Measurements from ENCODE around the gene EPGN. TPM values are rescaled to one million over a fixed set of nuclear protein-coding genes. Genes with fewer than 3 reads are reported as not detected.

The EPGN gene
- polyA plus RNA-seq, 1 donor from 2014 or later = not detected

DNA sequence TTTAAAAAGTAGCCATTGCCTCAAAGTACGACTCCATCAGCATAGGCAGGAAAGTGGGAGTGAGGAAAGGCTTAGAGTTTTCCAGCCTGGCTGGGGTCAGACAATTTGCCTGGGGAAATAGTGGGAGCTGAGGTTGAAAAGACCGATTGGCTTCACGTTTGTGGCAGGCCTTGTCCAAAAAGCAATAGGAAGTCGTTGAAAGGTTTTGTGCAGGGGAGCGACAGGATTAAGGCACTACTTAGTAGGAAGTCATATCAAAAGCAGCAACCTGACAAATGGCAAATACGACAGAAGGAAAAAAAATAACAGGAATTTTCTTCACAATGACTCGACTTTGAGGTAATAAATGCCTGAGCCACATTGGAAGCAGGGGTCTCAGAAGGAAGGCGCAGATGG, 56.0 kb downstream of the EPGN start:
- H3F3A ChIP-seq (ENCODE audit: insufficient read depth, low read length, poor library complexity, severe bottlenecking) = no peaks in the 10 kb centered on the region
- H3K4me2 ChIP-seq (ENCODE audit: low read length) = no peak overlapping the region
- H3K9me3 ChIP-seq (ENCODE audit: low read length) = no peaks in the 10 kb centered on the region
- no peak overlapping the region for H3K4me3 ChIP-seq (ENCODE audit: low read length)
- TF ChIP-seq TAF1 (IDR thresholded peaks at IDR 0.05; ENCODE audit: low read depth) (no peak), RAD21 (conservative IDR thresholded peaks at IDR 0.05) (no peak), REST (IDR thresholded peaks at IDR 0.05; ENCODE audit: borderline replicate concordance) (no peak), SMC3 (conservative IDR thresholded peaks at IDR 0.05; ENCODE audit: poor library complexity) (no peak), MXI1 (conservative IDR thresholded peaks at IDR 0.05; ENCODE audit: poor library complexity, severe bottlenecking) (no peak), EZH2 (IDR thresholded peaks at IDR 0.05; ENCODE audit: borderline replicate concordance, insufficient read depth, low read length, poor library complexity, severe bottlenecking) (no peak), POLR2AphosphoS5 (IDR thresholded peaks at IDR 0.05) (no peak)
- TF ChIP-seq, protein P1, sequence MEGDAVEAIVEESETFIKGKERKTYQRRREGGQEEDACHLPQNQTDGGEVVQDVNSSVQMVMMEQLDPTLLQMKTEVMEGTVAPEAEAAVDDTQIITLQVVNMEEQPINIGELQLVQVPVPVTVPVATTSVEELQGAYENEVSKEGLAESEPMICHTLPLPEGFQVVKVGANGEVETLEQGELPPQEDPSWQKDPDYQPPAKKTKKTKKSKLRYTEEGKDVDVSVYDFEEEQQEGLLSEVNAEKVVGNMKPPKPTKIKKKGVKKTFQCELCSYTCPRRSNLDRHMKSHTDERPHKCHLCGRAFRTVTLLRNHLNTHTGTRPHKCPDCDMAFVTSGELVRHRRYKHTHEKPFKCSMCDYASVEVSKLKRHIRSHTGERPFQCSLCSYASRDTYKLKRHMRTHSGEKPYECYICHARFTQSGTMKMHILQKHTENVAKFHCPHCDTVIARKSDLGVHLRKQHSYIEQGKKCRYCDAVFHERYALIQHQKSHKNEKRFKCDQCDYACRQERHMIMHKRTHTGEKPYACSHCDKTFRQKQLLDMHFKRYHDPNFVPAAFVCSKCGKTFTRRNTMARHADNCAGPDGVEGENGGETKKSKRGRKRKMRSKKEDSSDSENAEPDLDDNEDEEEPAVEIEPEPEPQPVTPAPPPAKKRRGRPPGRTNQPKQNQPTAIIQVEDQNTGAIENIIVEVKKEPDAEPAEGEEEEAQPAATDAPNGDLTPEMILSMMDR (IDR thresholded peaks at IDR 0.05; ENCODE audit: poor library complexity, severe bottlenecking) = no peak
- no peaks in the 10 kb centered on the region for H3K9me2 ChIP-seq (ENCODE audit: insufficient read depth, low read length)
- no peak overlapping the region for H3K27ac ChIP-seq (ENCODE audit: low read length)
- no peak overlapping the region for H3K9ac ChIP-seq (ENCODE audit: low read length)
- no peak overlapping the region for H2AFZ ChIP-seq (ENCODE audit: low read depth, low read length)
- peaks cover 30% of the 10 kb centered on the region for H3K27me3 ChIP-seq (ENCODE audit: insufficient read depth, low read depth, low read length)
- no peaks in the 10 kb centered on the region for H3K36me3 ChIP-seq (ENCODE audit: insufficient read depth, low read length)
- H4K20me1 ChIP-seq (ENCODE audit: insufficient read depth) = no peaks in the 10 kb centered on the region
- H3K79me2 ChIP-seq (replicated peaks; ENCODE audit: insufficient read depth, low read length) = no peaks in the 10 kb centered on the region

DNA sequence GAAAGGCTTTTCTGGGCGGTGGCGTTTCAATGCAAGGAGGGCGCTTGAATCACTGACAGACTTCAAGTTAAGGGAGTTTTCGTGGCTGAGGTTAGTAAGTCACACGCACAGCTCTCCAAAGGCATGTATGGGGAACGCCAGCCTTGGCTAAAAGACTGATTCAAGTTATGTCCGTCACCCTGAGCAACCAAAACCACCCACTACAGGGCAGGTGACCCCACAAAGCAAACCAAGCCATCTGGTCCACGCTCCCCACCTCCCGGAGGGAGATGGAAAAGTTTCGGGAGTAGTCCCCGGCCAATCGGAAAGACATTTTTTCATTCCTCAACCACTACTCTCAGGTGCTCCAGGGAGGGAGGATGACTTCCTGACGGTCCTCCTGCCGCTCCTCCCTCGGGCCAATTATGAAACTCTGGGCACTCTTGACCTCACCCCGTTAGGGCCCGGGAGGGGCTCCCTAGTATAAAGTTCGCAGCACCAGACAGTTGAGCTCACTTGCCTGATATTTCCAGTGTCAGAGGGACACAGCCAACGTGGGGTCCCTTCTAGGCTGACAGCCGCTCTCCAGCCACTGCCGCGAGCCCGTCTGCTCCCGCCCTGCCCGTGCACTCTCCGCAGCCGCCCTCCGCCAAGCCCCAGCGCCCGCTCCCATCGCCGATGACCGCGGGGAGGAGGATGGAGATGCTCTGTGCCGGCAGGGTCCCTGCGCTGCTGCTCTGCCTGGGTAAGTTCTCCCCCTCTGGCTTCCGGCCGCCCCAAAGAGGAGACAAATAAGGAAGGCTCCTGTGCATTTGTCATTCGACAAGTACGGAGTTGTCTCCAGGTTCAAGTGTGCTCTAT, 56.6 kb downstream of the EPGN start, which contains the start of gene EREG:
TSS of gene EREG (plus strand) at position 494 of the 840 bp plus-strand sequence. CDS start at position 658, 164 bp downstream.
- no peaks in the 10 kb centered on the region for H3K79me2 ChIP-seq (replicated peaks; ENCODE audit: insufficient read depth, low read length)
- TF ChIP-seq MXI1 (conservative IDR thresholded peaks at IDR 0.05; ENCODE audit: poor library complexity, severe bottlenecking) (no peak), POLR2AphosphoS5 (IDR thresholded peaks at IDR 0.05) (no peak), REST (IDR thresholded peaks at IDR 0.05; ENCODE audit: borderline replicate concordance) (no peak), SMC3 (conservative IDR thresholded peaks at IDR 0.05; ENCODE audit: poor library complexity) (no peak), EP300 (conservative IDR thresholded peaks at IDR 0.05; ENCODE audit: poor library complexity, severe bottlenecking) (no peak), RAD21 (conservative IDR thresholded peaks at IDR 0.05) (no peak), TAF1 (IDR thresholded peaks at IDR 0.05; ENCODE audit: low read depth) (no peak), EZH2 (IDR thresholded peaks at IDR 0.05; ENCODE audit: borderline replicate concordance, insufficient read depth, low read length, poor library complexity, severe bottlenecking) (no peak)
- TF ChIP-seq, protein P1 (IDR thresholded peaks at IDR 0.05; ENCODE audit: poor library complexity, severe bottlenecking) = no peak
- no peaks in the 10 kb centered on the region for H3K36me3 ChIP-seq (ENCODE audit: insufficient read depth, low read length)
- H3K27ac ChIP-seq (ENCODE audit: low read length) = no peak within 1 kb of the TSS
- H3K4me2 ChIP-seq (ENCODE audit: low read length) = no peak within 1 kb of the TSS
- no peaks in the 10 kb centered on the region for H3K9me3 ChIP-seq (ENCODE audit: low read length)
- H3F3A ChIP-seq (ENCODE audit: insufficient read depth, low read length, poor library complexity, severe bottlenecking) = no peaks in the 10 kb centered on the region
- no peak within 1 kb of the TSS for H3K9ac ChIP-seq (ENCODE audit: low read length)
- H3K4me3 ChIP-seq (ENCODE audit: low read length) = peak within 1 kb of the TSS; percentile 61
- H3K9me2 ChIP-seq (ENCODE audit: insufficient read depth, low read length) = no peaks in the 10 kb centered on the region
- peaks cover 30% of the 10 kb centered on the region for H3K27me3 ChIP-seq (ENCODE audit: insufficient read depth, low read depth, low read length)
- no peak within 1 kb of the TSS for H2AFZ ChIP-seq (ENCODE audit: low read depth, low read length)
- no peaks in the 10 kb centered on the region for H4K20me1 ChIP-seq (ENCODE audit: insufficient read depth)

Data from neural cell (in vitro differentiated cells).